ELF-1 (cell line): Measurements from ENCODE around the gene ALDH1A1.

ENCODE experiments used
- DNase-seq: peaks from one replicate; pipeline ENCODE4 v3.0.0-alpha.2; 2016; ENCODE audit warnings: low read depth, low spot score

Gene ALDH1A1

DNA sequence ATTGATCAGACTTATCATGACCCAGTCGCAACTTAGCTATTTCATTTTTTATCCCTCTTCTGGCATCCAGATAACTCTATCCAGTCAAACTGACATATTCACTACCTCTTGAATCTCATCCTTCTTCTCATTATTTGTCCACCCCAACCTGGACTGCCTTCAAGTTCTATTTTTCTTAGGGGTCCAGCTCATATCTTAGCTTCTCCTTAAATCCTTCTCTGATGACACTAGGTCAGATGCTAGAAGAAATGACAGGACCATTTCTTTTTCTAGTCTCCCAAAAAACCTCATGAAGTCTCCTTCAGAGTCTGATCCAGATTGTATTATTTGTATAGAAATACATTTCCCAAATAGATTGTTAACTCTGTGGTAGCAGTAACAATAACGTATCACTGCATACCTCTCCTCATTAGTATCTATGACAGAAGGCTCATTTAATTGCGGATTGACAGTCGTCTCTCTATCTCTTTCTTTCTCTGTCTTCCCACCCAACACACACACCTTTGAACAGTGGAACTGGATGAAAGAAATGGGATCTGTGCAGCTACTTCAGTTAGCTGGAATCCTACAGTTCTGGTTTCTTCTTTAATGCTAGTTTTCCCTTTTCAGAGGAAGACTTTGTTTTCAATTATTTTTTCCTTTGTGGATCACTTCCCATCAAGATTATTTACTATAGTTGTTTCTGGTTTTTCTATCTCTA lies 33.5 kb downstream of the ALDH1A1 start:
- no peak for DNase-seq

GRCh38 chr9:72917892-72918509 lies 34.9 kb downstream of the ALDH1A1 start:
- no peak for DNase-seq

- no peak for DNase-seq
Measured at GRCh38 chr9:72915659-72916058, 37.2 kb downstream of the ALDH1A1 start.

DNA sequence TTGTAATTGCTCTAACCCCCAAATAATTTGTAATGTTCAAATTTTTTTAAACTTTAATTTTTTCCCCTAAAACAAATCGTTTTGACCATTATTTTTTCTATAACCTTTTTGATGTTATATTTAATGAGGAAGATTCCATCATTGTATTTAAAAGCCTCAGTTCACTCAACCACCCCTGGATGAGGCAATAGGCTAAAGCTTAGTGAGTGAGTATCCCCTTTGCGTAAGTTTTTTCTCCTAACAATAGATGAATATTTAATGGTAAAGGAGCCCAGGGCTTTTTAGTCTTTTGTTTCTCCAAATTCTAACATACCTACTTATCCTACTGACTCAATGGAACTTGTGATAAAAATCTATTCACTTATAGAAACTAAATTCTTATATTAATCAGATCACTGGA lies 38.1 kb downstream of the ALDH1A1 start:
- no peak for DNase-seq

- no peak for DNase-seq
Measured at GRCh38 chr9:72913382-72914009, 39.4 kb downstream of the ALDH1A1 start.

DNA sequence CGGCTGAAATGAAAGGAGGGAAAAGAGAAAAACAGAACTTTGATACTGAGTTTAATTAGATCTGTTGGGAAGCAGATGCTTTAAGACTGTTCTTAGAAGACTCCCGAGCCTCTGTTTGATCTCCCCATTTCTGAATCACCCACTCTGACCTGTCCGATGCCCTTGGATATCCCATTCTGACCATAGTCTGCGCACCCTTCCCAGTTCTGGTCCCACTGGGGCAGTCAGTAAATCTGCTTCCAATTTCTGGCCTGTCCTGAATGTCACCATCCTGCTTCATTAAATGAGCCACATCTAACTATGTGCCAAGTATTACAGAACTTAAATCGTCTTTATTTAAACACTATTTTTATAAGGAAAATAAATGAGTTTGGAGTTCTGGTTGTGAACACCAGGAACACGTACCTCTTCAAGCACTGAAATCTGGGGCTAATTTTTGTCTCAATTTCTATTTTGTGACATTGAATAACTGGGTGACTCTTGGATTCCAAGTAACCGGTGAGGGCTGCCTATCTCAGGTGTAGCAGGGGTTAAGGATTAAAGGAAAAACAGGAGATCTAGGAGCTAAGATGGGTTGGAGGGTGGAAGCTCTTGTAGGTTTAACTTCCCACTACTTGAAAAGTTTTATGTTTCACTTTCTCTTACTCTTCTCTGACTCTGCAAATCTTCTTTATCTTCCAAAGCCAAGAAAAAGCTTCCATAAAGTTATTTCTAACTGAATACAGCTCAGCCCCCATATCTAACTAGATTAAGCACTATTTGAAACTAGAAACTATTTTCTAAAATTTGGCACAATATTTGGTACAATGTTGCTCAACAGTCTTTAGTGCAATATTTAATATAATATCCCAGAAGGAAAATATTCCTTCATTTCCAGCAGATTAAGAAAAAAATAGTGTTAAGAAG lies 40.1 kb downstream of the ALDH1A1 start:
- DNase-seq = no peak

- no peak for DNase-seq
Measured at GRCh38 chr9:72911816-72912215, 41.0 kb downstream of the ALDH1A1 start.

DNA sequence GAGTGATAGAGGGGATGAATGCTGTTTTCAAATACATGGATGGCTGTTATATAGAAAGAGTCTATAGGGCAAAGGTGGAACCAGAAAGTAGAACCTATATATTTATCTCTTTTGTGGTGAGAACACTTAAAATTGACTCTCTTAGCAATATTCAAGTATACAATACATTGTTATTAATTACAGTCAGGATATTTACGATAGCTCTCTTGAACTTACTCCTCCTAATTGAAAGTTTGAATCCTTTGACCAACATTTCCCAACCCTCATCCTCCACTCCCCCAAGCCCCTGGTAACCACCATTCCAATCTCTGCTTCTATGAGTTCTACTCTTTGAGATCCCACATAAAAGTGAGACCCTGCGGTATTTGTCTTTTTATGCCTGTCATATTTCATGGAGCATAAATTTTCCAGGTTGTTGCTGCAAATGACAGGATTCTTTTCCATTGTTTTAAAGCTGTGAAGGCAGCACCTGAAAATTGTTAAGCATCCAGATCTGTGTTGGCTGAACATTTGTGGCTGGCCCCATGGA lies 41.5 kb downstream of the ALDH1A1 start:
- DNase-seq = no peak

DNA sequence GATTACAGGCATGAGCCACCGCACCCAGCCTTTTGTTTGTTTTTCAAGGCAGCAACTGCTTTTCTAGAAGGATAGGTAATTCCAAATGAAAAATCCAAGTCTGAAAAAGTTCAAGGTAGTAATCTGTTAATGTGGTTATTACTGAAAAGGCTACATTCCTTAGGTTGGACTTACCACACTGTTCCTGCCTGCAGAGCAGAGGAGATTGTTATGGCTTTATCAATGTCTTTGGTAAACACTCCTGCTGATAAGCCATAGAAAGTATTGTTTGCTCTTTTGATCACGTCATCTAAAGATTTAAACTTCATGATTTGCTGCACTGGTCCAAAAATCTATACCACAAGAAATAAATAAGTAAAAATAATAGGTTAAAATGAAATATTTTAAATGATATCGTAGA lies 43.4 kb downstream of the ALDH1A1 start:
- no peak for DNase-seq

GRCh38 chr9:72907421-72907820 lies 45.4 kb downstream of the ALDH1A1 start:
- DNase-seq = no peak

DNA sequence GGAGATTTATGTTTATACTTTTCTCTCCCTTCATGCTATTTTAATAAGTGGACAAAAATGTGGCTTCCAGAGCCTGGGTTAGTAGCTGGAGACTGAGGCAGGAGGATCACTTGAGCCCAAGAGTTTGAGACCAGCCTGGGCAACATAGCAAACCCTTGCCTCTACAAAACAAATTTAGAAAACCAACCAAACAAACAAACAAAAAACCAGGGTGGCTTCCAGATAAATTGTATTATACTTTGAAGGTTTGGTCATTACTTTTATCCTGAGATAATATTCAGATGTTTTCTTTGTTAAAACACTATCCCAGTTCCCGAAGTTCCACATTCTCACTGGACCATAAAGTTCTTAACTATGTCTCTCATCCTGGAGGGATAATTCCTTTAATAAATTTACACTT lies 46.0 kb downstream of the ALDH1A1 start:
- DNase-seq = no peak

GRCh38 chr9:72905514-72906480 lies 47.1 kb downstream of the ALDH1A1 start:
- DNase-seq = no peak

- no peak for DNase-seq
Measured at GRCh38 chr9:72904267-72905093, 48.4 kb downstream of the ALDH1A1 start.

GRCh38 chr9:72903103-72903502 lies 49.8 kb downstream of the ALDH1A1 start:
- no peak for DNase-seq

DNA sequence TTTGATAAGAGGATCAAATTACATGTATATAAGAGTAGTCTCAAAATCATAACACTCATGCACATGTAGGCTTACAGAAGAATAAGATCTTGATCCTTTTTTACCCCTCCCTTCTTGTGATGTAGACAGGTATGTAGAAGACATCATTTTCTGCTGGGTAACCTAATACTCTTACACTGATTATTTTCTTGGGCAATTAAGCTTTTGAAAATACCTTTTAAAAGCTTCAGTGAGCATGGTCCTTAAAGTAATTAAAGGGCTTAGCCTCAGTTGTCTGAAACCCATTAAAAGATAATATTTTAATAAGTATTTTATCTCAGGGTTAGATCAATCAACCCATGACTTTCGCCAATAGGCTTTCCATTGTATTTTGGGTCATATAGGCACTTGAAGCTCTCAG lies 50.6 kb downstream of the ALDH1A1 start:
- DNase-seq = no peak

DNA sequence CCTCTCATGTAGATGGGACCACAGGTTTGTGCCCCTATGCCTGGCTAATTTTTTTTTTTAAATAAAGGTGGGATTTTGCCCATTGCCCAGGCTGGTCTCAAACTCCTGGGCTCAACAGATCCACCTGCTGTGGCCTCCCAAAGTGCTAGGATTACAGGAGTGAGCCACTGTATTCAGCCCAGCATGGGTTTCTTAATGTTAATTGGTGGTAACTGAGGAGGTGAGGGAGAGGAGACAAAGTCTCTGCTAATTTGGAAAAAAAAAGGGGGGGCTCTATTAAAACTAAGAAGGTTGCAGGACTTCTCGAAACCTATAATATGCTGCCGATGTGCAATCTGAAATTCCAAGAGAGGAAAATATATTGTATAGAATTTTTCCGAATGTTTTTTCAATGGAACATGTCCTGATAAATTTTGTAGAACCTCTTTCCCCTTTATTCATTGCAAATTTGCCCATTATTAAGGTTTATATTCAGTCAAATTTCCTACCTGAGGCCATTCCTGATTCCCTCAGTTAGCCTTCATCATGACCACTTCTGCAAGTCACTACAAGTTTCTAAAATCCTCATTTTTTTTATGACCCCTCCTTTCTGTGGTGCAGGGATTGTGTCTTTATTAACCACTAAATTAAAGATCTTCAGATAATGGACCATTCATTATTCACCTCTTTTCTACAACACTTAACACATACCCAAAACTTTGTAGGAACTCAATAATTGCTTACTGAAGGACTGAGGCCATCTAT lies 52.9 kb downstream of the ALDH1A1 start:
- no peak for DNase-seq

GRCh38 chr9:72898784-72899733 lies 53.8 kb downstream of the ALDH1A1 start:
- DNase-seq = no peak

DNA sequence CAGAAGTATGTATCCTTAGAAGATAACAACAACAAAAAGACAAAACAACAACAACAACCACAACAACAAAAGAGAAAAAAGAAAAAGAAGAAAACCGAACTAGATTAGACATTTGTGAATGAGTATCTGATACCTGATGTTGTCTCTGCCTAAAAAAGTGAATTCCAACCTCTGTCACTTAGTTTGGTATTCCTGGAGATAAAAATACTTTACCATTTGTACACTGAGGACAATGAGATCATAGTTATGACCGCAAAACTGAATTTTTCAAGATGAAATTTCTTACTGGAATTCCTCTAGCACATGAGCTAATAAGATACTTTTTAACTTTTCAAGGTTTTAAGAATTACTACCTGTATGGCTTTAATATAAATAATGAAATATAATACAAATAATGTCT lies 54.5 kb downstream of the ALDH1A1 start:
- no peak for DNase-seq
